Karpas-422 (cell line): ENCODE data around the gene LCOR. TPM values are rescaled to one million over a fixed set of nuclear protein-coding genes. Genes with fewer than 3 reads are reported as not detected.
A peak's percentile ranks its signal among the peaks of the same experiment; 100 is the strongest.

Experiments
- DNase-seq: peaks from one replicate; pipeline ENCODE4 v3.0.0-alpha.2; 2015
- H2AFZ ChIP-seq: fragments of 200-600 bp; sonication (generic); 2 replicates; pipeline ENCODE4 v1.6.1; 2014; ENCODE audit warnings: antibody characterized with exemption, low read length, mixed read lengths
- H3K27ac ChIP-seq: fragments of 200-600 bp; sonication (generic); 2 replicates; pipeline ENCODE4 v1.5.1; 2014; ENCODE audit warnings: mild to moderate bottlenecking, low read length, moderate library complexity
- H3K27me3 ChIP-seq: fragments of 200-600 bp; sonication (generic); 2 replicates; pipeline ENCODE4 v1.6.1; 2014; ENCODE audit warnings: low read length, mixed read lengths
- H3K36me3 ChIP-seq: fragments of 200-600 bp; sonication (generic); 2 replicates; pipeline ENCODE4 v1.6.1; 2014; ENCODE audit warnings: low read length, mixed read lengths; ENCODE audit not compliant: insufficient read depth
- H3K4me1 ChIP-seq: fragments of 200-600 bp; sonication (generic); 2 replicates; pipeline ENCODE4 v1.6.1; 2014; ENCODE audit warnings: mild to moderate bottlenecking, low read length, mixed read lengths
- H3K4me2 ChIP-seq: fragments of 200-600 bp; sonication (generic); 2 replicates; pipeline ENCODE4 v1.6.1; 2014; ENCODE audit warnings: low read length, low read depth, mild to moderate bottlenecking; ENCODE audit not compliant: poor library complexity, severe bottlenecking
- H3K4me3 ChIP-seq: fragments of 200-600 bp; sonication (generic); 2 replicates; pipeline ENCODE4 v1.5.1; 2014; ENCODE audit warnings: mild to moderate bottlenecking, antibody characterized with exemption, low read length, mixed read lengths
- H3K79me2 ChIP-seq: fragments of 200-600 bp; sonication (generic); 2 replicates; pipeline ENCODE4 v1.6.1; 2014; ENCODE audit warnings: mild to moderate bottlenecking, low read length, mixed read lengths
- H3K9ac ChIP-seq: fragments of 200-600 bp; sonication (generic); 2 replicates; pipeline ENCODE4 v1.6.0; 2014; ENCODE audit warnings: low read length
- H3K9me2 ChIP-seq: fragments of 200-600 bp; sonication (generic), shearing (Covaris generic); replicated peaks from 2 replicates; pipeline ENCODE4 v1.6.0; 2014; ENCODE audit warnings: mild to moderate bottlenecking, low read length, moderate library complexity; ENCODE audit not compliant: insufficient read depth
- H3K9me3 ChIP-seq: fragments of 300-700, 200-600 bp; sonication (generic); 2 replicates; pipeline ENCODE4 v1.6.1; 2014; ENCODE audit warnings: low read length, mixed read lengths
- H4K20me1 ChIP-seq: fragments of 200-600 bp; sonication (generic); 2 replicates; pipeline ENCODE4 v1.6.1; 2014; ENCODE audit warnings: mild to moderate bottlenecking, antibody characterized with exemption, low read length, low read depth; ENCODE audit not compliant: insufficient read depth
- total RNA-seq: library from RNA; depleted of rRNA; stranded (reverse); fragments of >200 nt; shearing (Covaris generic); gene quantifications from 2 replicates; pipeline ENCODE4 v1.2.3, GENCODE V29; 2014; ENCODE audit warnings: low replicate concordance

Gene LCOR
- total RNA-seq, 1 experiment from 2014 or later: 24.3 TPM

- DNase-seq: no peak
- peaks cover 10% of the 10 kb centered on the region for H3K4me1 ChIP-seq
- H3K9me3 ChIP-seq: no peaks in the 10 kb centered on the region
- no peak overlapping the region for H3K27ac ChIP-seq
- no peaks in the 10 kb centered on the region for H3K79me2 ChIP-seq
- H3K9ac ChIP-seq: no peak overlapping the region
- no peak overlapping the region for H2AFZ ChIP-seq
- no peaks in the 10 kb centered on the region; the same call in 1 of the 2 replicates for H3K36me3 ChIP-seq
- H3K4me3 ChIP-seq: no peak overlapping the region
- no peak overlapping the region for H3K4me2 ChIP-seq
- no peaks in the 10 kb centered on the region for H3K9me2 ChIP-seq
- H3K27me3 ChIP-seq: no peaks in the 10 kb centered on the region
- H4K20me1 ChIP-seq: no peaks in the 10 kb centered on the region
Observed at GRCh38 chr10:97010695-97011206, 178.7 kb downstream of the LCOR start.

GRCh38 chr10:97011397-97011796 is 179.3 kb downstream of the LCOR start:
- Histone ChIP-seq H3K9me2 (no peaks in the 10 kb centered on the region), H3K79me2 (no peaks in the 10 kb centered on the region), H4K20me1 (no peaks in the 10 kb centered on the region), H2AFZ (no peak overlapping the region), H3K27me3 (no peaks in the 10 kb centered on the region), H3K4me3 (no peak overlapping the region), H3K4me1 (peaks cover 14% of the 10 kb centered on the region), H3K9me3 (no peaks in the 10 kb centered on the region), H3K36me3 (no peaks in the 10 kb centered on the region; the same call in 1 of the 2 replicates), H3K27ac (no peak overlapping the region), H3K9ac (no peak overlapping the region), H3K4me2 (no peak overlapping the region)
- DNase-seq: no peak

- Histone ChIP-seq H3K4me1 (peaks cover 25% of the 10 kb centered on the region), H3K36me3 (no peaks in the 10 kb centered on the region; the same call in 1 of the 2 replicates), H3K4me3 (no peak overlapping the region), H3K27me3 (no peaks in the 10 kb centered on the region), H3K4me2 (no peak overlapping the region), H2AFZ (no peak overlapping the region), H3K79me2 (no peaks in the 10 kb centered on the region), H4K20me1 (no peaks in the 10 kb centered on the region), H3K9me2 (no peaks in the 10 kb centered on the region), H3K27ac (no peak overlapping the region), H3K9ac (no peak overlapping the region), H3K9me3 (no peaks in the 10 kb centered on the region)
- no peak for DNase-seq
Observed at GRCh38 chr10:97012470-97012869, 180.4 kb downstream of the LCOR start.

- H3K79me2 ChIP-seq: no peaks in the 10 kb centered on the region
- no peak overlapping the region for H3K4me2 ChIP-seq
- H4K20me1 ChIP-seq: no peaks in the 10 kb centered on the region
- H3K4me3 ChIP-seq: no peak overlapping the region
- peaks cover 36% of the 10 kb centered on the region for H3K4me1 ChIP-seq
- H3K9me3 ChIP-seq: no peaks in the 10 kb centered on the region
- DNase-seq: no peak
- no peak overlapping the region for H3K27ac ChIP-seq
- H3K9ac ChIP-seq: no peak overlapping the region
- H2AFZ ChIP-seq: no peak overlapping the region
- no peaks in the 10 kb centered on the region; the same call in 1 of the 2 replicates for H3K36me3 ChIP-seq
- H3K27me3 ChIP-seq: no peaks in the 10 kb centered on the region
- no peaks in the 10 kb centered on the region for H3K9me2 ChIP-seq
Observed at GRCh38 chr10:97013568-97013967, 181.5 kb downstream of the LCOR start.

GRCh38 chr10:97013983-97014382 is 181.9 kb downstream of the LCOR start:
- Histone ChIP-seq H3K4me1 (peaks cover 40% of the 10 kb centered on the region), H3K27ac (no peak overlapping the region), H3K27me3 (no peaks in the 10 kb centered on the region), H3K9ac (no peak overlapping the region), H3K36me3 (no peaks in the 10 kb centered on the region; the same call in 1 of the 2 replicates), H3K79me2 (no peaks in the 10 kb centered on the region), H4K20me1 (no peaks in the 10 kb centered on the region), H2AFZ (no peak overlapping the region), H3K9me3 (no peaks in the 10 kb centered on the region), H3K4me3 (no peak overlapping the region), H3K9me2 (no peaks in the 10 kb centered on the region), H3K4me2 (no peak overlapping the region)
- no peak for DNase-seq

GRCh38 chr10:97015240-97015639 is 183.1 kb downstream of the LCOR start:
- no peak overlapping the region for H3K4me2 ChIP-seq

GRCh38 chr10:97016728-97017473 is 184.8 kb downstream of the LCOR start:
- Histone ChIP-seq H3K79me2 (no peaks in the 10 kb centered on the region), H3K9me2 (no peaks in the 10 kb centered on the region), H3K27ac (peak overlapping the region; percentile 98), H3K9ac (peak overlapping the region; percentile 75), H3K9me3 (no peaks in the 10 kb centered on the region), H3K4me2 (peak overlapping the region; percentile 68), H3K36me3 (no peaks in the 10 kb centered on the region), H3K4me1 (peaks cover 69% of the 10 kb centered on the region), H3K27me3 (no peaks in the 10 kb centered on the region), H4K20me1 (no peaks in the 10 kb centered on the region), H2AFZ (no peak overlapping the region), H3K4me3 (peak overlapping the region; percentile 63)
- DNase-seq: peak; percentile 89

More at GRCh38 chr10:97015240-97015639, 183.1 kb downstream of the LCOR start:
- H2AFZ ChIP-seq: no peak overlapping the region
- no peaks in the 10 kb centered on the region for H3K9me3 ChIP-seq
- H3K27me3 ChIP-seq: no peaks in the 10 kb centered on the region
- H3K4me1 ChIP-seq: peaks cover 53% of the 10 kb centered on the region
- H3K36me3 ChIP-seq: no peaks in the 10 kb centered on the region
- H3K79me2 ChIP-seq: no peaks in the 10 kb centered on the region
- no peak overlapping the region for H3K9ac ChIP-seq
- no peak overlapping the region for H3K27ac ChIP-seq
- DNase-seq: no peak
- no peak overlapping the region for H3K4me3 ChIP-seq
- no peaks in the 10 kb centered on the region for H3K9me2 ChIP-seq
- no peaks in the 10 kb centered on the region for H4K20me1 ChIP-seq

GRCh38 chr10:97017474-97017903 is 185.4 kb downstream of the LCOR start:
- H3K4me1 ChIP-seq: peaks cover 74% of the 10 kb centered on the region
- H3K27me3 ChIP-seq: no peaks in the 10 kb centered on the region
- H3K79me2 ChIP-seq: no peaks in the 10 kb centered on the region
- peak overlapping the region; percentile 63 for H3K4me3 ChIP-seq
- peak overlapping the region; percentile 98 for H3K27ac ChIP-seq
- no peak overlapping the region for H2AFZ ChIP-seq
- peak overlapping the region; percentile 75 for H3K9ac ChIP-seq
- no peak for DNase-seq
- H3K9me3 ChIP-seq: no peaks in the 10 kb centered on the region
- H3K36me3 ChIP-seq: no peaks in the 10 kb centered on the region
- no peaks in the 10 kb centered on the region for H3K9me2 ChIP-seq
- peak overlapping the region; percentile 68 for H3K4me2 ChIP-seq
- no peaks in the 10 kb centered on the region for H4K20me1 ChIP-seq
